ENCODE data around the gene TSHZ1.

DNA sequence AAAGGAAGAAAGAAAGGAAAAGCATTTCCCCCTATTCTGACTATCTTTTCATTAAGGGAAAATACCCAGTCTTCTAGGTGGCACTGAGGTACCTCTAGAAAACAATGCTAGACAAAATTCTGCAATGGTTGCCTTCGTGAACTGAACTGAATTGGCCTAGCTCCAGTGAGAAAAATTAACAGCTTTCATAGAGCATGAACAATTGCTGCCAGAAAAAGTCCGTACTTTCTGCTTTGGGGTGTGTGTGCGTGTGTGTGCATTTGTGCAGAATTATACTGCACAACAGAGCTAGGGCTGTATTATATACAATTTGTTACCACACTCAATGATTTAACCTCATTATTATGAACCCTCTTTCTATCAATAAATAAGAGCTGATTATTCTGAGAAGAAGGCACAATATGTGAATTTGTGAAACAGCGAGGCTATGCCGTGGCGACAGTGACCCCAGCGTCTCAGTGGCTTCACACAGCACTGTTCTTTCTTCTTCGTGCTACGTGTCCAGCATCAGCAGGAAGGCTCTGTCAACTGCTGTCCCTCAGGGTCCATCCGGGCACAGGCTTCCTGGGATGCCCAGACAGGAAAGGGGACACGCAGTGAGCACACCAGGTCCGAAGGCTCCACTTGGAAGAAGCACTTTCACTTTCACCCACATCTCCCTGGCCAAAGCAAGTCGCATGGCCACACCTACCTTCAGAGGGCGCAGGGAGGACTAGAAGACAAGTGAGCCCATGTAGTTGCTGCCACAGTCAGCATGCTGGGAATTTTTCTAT, 49.2 kb upstream of the TSHZ1 start:
- TF ChIP-seq GABPA (IDR thresholded peaks at IDR 0.05; ENCODE audit: borderline replicate concordance, insufficient read depth, low read length) (no peak), POLR2A (IDR thresholded peaks at IDR 0.05; ENCODE audit: control extremely low read depth in 1 of 2, low read depth in 2 of 2, low read length in 2 of 2) (no peak)
- TF ChIP-seq, protein P1, sequence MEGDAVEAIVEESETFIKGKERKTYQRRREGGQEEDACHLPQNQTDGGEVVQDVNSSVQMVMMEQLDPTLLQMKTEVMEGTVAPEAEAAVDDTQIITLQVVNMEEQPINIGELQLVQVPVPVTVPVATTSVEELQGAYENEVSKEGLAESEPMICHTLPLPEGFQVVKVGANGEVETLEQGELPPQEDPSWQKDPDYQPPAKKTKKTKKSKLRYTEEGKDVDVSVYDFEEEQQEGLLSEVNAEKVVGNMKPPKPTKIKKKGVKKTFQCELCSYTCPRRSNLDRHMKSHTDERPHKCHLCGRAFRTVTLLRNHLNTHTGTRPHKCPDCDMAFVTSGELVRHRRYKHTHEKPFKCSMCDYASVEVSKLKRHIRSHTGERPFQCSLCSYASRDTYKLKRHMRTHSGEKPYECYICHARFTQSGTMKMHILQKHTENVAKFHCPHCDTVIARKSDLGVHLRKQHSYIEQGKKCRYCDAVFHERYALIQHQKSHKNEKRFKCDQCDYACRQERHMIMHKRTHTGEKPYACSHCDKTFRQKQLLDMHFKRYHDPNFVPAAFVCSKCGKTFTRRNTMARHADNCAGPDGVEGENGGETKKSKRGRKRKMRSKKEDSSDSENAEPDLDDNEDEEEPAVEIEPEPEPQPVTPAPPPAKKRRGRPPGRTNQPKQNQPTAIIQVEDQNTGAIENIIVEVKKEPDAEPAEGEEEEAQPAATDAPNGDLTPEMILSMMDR (IDR thresholded peaks at IDR 0.05; ENCODE audit: control extremely low read depth in 1 of 3, insufficient read depth in 1 of 3, low read depth in 1 of 3, low read length in 3 of 3), result no peak
